Stimulated activated CD8-positive, alpha-beta memory T cell treated with anti-CD3 and anti-CD28 coated beads, Interleukin-2, amount 100 ng/mL, for 48 hours (primary cell): ENCODE results near the gene CD244.
A peak's percentile ranks its signal among the peaks of the same experiment; 100 is the strongest.

ENCODE experiments used
- DNase-seq, 2 donors: peaks; one replicate each; pipeline ENCODE4 v3.0.0-alpha.2; 2020; ENCODE audit warnings: low read depth in 2 of 2

Gene CD244

DNA sequence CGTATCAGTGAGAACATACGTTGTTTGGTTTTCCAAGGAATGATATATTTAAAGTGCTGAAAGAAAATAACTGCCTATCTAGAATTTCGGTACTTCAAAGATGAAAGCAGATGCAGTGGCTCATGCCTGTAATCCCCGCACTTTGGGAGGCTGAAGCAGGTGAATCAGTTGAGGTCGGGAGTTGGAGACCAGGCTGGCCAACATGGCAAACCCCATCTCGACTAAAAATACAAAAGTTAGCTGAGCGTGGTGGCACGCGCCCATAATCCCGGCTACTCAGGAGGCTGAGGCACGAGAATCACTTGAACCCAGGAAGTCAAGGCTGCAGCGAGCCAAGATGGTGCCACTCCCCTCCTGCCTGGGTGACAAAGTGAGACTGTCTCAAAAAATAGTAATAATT lies 16.4 kb downstream of the CD244 start:
- DNase-seq = no peak

DNA sequence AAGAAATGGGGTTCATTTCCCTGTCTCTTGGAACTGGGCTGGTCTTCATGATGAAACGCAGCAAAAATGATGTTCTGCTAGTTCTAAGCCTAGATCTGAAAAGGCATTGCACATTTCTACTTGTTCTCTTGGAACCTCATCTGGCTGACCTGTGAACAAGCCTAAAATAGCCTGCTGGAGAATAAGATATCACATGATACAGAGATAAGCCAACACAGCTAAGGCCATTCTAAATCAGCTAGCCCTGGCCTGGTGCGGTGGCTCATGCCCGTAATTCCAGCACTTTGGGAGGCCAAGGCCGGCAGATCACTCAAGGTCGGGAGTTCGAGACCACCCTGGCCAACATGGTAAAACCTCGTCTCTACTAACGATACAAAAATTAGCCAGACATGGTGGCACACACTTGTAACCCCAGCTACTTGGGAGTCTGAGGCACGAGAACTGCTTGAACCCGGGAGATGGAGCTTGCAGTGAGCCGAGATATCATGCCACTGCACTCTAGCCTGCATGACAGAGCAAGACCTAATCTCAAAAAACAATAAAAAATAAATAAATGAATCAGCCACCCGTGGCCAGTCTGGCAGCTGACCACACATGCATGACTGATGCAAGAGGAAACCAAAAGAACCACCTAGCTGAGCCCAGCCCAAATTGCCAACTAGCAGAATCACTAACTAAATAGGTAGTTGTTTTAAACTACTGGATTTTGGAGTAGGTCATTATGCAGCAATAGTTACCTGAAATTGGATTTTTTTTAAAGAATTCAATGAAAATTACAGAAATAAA lies 18.0 kb downstream of the CD244 start:
- no peak for DNase-seq

DNA sequence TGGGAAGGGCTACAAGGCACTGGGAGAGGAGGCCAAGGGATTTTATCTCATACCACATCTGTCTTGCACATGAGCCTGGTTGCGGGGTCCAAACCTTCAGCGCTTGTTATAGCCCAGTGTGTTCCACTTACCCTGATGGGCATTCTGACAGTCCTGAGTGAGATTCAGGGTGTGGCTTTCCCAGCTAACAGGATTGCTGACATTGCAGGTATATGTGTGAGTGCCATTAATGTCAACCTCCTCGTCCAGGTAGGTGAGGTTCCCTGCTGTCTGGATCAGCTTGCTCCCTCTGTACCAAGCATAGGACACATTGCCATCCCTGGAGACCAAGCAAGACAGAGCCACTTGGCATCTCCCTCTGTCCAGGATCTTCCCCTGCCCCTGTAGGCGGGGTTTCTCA lies 21.6 kb downstream of the CD244 start:
- DNase-seq = no peak

DNA sequence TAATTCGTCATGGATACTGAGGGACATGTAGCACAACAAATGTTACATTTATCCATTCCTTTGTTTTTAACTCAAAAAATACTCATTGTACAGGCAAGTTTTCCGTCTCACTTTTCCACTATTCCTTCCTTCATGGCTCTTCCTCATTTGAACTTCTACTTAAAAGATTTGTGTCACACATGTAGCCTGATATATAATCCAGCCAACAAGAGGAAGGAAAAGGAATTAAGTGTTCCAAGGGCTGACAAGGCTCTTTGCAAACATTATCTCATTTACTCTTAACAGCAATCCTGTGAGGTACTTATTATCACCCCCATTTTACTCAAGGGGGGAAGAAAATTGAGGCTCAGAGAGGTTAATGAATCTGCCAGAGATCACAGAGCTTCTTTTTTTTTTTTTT lies 22.9 kb downstream of the CD244 start:
- DNase-seq = no peak

DNA sequence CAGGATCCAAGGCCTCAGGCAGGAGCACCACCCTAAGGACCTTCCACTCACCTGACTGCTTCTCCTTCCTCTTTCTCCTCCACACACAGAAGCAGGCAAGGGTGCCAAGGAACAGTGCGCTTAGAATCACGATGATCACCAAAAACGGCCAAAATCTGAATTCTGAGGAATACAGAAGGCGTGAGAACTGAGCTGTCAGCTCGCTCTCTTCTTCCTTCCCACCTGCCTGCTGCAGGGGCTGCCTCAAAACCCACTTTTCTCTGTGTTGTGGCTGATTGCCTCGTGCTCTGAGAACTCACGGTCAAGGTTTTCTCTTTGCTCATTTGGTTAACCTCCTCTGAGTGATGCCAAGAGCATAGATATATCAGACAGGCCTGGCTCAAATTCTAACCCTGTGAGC lies 23.8 kb downstream of the CD244 start:
- DNase-seq = no peak

DNA sequence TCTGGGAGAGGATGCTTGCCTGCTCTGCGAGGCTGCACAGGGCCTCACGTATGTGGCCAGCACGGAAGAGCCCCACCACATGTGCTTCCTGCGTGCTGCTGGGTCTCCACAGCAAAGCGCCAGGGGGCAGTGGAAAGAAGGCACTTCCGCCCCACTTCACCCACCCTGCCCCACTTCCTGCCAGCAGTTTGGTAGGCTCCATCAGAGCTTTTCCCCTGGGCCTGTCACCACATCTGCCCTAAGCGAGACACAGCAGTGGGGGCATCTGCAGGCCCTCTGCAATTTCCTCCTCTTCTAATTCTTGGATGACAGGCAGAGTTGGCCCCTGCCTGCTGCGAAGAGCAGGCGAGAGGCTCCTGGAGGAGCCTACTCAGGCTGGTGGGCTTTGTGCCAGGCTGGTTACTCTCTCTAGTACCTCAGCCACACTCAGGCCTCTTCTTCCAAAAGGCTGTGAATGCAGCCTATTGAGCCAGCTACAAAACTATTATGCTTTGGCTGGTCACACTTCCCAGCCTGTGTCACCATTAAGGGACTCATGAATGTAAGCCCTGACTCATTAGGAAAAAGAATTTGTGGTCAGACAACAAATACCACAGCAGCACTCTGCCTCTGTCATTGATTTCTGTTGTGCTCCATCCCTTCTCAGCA lies 25.0 kb downstream of the CD244 start:
- DNase-seq = peak; percentile 64 to 72

DNA sequence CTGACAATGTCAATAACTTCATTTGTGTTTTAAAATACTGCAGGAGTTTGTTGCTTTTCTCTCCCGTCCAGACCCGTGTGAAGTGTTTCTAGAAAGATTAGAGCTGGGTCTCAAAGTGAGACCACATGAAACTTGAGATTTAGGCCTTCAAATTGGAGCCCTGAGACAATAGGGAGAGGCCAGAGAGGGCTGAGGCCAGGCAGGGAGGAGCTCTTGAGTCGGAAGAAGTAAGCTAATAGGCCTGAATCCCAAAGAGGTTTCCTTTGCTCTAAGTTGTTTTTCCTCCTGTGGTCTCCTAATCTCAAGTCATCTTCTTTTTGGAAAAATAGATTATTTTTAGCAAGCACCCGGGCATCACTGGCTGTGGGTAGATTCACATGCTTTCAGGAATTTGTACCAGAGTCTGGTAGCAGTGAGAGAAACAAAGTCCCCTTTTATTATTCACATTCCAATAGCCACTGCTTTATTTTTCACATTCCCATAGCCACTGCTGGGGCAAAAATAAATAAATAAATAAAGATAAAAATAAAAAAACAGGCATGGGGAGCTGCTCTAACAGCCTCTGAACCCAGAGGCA lies 25.6 kb downstream of the CD244 start:
- DNase-seq = no peak

DNA sequence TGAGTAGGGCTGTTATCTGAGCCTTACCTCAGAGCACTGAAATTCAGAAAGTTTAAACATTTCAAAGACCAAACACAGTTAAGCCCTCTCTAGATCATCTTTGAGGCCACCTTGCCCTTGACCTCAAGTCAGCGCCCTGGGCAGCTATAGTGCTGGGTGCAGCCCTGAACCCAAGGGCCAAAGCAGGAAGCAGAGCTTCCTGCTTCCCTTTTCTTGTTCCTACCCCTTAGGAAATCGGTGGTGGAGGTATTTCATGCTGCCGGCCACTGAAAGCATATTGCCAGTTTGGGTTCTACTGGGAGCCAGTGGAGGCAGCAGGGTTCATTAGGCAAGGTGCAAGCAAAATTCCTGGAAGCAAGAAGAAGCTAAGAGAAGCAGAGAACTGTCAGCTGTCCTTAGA lies 26.1 kb downstream of the CD244 start:
- DNase-seq = no peak

DNA sequence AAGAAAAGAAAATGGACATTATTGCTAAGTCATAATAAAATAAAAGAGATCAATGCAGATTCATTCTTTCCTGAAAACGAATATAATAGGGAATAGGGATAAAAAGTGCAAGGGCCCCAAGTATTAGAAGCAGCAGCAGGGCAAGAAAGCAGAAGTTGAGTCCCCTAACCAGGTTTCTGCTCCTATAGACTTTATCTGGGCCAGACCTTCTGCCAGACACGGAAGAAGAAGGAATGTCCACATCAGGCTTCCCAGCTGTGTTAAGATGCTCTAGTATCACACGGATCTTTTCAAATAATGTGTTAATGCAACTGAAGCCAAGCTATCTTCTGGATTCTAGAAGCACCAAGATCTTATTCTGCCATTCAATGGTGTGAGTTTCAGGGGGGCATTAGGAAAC lies 26.9 kb downstream of the CD244 start:
- no peak for DNase-seq

DNA sequence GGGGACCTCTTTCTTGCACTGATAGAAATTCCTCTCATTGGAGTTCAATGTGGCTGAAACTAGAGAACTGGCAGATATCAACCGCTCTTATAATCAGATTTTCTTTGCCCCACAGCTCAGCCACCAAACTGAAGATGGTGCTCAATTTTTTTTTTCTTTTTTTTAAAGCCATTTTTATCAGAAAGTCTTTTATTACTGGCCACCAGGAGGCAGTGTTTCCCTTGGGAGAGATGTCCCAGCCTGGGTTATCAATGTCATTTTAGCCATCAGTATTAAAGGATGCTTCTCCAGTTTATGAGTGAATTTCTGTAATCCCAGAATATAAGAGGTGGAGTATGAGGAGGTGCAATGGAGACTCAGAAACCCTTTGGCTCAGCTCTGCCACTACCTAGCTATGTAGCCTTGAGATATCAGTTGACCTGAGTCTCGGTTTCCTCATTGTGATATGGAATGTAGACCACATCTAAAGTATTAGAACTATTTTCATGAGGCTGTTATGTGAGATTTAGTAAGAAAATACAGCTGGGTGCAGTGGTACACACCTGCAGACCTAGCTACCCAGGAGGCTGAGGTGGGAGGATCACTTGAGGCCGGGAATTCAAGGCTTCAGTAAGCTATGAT lies 27.6 kb downstream of the CD244 start:
- DNase-seq = peak in 1 of 2 donors; percentile 17

DNA sequence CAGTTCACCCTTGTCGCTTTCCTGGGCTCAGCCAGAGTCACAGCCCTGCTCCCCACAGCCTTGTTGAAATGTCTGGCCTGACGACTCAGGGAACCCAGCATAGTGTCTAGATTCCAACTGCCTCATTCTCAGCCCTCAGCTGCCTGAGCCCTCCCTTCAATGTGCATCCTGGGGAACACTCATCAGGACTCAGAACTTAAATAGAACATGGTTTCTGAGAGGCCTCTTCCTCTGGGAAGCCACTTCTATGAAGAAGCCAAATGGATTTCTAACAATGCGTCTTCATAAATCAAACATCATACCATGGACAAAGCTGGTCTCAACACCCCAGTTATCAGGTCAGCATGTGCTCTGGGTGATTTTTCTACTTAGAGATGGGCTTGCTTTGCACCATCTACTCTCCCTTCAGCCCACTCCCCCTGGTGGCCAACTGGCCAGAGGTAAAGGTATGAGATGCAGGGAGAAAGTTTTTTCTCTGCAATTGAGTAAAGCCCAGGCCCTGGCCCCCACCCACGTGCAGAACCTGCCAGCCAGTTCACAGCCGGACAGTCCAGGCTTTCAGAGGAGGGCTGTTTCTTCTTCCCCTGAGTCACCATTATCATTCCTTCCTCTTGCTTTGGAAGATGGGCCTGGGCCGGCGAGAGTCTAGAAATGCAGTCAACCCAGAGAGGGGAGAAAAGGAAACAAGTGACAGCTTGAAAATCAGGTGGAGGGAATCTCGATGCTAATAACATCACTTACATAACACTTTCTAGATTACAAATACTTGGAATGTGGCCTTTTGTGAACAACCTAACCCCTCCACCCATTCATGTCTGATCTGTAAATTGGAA lies 32.1 kb downstream of the CD244 start:
- peak; percentile 57 to 67 for DNase-seq

DNA sequence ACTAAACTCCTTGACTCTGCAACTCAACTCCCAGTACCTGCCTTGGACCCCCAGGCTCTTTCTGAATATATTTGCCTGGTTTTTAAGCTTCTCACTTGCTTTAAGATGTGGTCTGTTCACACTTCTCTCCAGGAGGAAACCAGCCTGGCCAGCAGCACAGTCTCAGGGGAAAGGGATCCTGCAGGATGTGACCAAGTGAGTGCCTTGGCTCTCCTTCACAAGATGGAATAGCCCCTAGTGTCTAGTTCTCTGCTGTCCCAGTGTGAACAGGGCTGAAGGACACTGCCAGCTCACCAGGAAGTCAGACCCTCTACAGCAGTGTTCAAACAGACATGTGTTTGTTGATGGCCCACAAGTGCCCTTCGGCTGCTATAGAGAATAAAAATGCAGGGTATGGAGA lies 32.9 kb downstream of the CD244 start:
- DNase-seq = no peak

DNA sequence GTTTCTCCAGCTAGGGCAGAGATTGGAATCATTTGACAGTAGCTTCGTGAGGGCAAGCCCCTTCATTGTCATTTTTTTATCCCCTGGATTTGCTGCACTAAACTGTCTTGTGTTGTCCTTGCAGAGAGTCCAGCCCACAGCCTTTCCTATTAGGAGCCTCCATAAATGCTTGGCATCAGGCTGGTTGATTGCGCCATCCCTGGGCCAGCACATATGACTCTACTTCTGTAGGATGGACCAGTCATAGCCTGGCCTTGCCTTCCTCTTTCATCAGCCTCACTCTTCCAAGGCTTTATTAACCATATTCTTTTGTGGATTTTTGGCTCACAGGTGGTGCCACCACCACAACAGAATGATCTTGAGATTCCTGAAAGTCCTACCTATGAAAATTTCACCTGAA lies 35.3 kb downstream of the CD244 start:
- no peak for DNase-seq

DNA sequence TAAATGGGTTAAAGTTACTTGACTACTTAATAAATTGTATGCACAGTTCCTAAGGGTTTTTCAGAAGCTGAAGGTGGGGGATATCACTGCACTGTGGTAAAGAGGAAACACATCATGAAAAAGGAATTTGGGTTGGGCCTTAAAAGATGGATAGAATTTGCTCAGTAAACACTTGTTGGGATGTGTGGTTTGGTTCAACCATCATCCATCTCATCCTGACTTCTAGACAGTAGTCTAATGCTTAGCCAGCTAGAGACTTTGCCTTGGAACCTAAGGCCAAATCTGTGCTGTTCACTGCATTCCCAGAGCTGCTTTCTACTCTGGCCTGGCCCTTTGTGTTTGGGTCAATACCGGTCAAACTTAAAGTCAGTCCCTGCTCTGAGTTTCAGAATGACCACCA lies 36.1 kb downstream of the CD244 start:
- no peak for DNase-seq

DNA sequence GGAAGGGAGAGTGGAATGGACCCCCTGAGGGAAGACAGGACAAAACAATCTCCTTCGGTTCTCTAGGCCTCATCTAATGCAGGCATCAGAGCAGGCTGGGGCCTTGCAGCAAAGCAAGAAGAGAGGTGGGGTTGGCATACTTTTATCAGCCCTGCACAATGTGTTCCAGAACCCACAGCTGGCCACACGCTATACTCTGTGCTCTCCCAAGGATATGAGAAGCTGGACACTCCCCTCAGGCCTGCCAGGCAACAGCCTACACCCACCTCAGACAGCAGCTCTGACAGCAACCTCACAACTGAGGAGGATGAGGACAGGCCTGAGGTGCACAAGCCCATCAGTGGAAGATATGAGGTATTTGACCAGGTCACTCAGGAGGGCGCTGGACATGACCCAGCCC lies 39.4 kb downstream of the CD244 start:
- DNase-seq = no peak

DNA sequence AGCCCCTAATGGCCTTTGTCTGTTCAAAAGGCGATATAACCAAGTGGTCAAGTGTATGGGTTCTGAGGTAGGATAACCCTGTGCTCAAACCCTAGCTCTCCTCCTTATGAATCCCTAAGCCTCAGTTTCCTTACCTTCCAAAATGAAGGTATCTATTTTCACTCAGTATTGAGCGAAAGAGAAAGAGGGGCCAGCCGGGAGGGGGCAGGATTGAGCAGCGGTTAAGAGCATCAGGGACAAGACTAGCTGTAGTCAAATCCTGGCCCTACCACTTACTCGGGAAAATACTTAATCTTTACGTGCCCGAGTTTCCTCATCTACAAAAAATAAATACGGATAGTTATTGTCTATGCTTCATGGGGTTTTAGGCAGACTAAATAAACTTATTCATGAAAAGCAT lies 41.1 kb downstream of the CD244 start:
- DNase-seq = no peak

DNA sequence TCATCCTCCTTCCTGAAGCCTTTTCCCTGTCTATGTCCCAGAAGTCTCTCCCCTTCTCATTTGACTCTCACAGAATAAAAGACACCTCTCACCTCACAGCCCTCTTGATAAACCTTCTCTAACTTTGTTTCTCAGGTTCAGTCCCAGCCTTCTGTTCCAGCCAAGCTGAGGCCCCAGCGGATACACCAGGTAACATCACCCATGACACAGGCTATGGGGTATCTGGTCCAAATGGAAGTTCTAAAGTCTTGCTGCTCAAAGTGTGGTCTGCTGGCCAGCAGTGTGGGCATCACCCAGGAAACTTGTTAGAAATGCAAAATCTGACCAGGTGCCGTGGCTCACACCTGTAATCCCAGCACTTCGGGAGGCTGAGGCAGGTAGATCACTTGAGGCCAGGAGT lies 43.5 kb downstream of the CD244 start:
- DNase-seq = no peak

DNA sequence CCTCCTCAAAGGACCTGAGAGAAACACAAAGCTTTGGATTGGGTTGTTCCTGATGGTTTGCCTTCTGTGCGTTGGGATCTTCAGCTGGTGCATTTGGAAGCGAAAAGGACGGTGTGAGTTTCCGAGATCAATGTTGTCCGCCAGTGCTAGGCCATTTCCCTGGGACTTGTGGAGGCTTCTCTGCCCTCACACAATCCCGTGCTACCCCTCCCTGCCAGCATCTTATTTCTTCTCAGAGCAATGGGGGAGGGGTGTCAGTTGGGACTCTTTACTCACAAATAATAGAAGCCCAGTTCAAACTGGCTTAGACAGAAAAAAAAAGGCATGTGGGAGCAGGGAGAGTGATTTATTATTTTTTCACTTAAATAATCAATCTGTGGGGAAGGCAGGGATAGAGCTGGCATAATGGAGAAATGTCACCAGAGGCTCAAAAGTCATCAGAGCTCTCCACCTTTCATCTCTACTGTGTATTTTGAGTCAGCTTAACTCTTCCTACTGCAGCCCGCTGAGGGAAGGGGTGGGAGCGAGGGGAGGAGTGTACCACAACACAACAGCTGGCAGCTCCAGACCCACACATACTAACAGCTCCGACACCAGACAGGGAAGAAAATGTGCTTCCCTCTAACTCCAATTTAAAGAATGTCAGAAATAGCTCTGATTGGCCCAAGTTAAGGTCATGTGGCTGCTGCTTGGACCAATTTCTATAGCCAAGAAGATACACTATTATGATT lies 44.3 kb downstream of the CD244 start:
- no peak for DNase-seq

DNA sequence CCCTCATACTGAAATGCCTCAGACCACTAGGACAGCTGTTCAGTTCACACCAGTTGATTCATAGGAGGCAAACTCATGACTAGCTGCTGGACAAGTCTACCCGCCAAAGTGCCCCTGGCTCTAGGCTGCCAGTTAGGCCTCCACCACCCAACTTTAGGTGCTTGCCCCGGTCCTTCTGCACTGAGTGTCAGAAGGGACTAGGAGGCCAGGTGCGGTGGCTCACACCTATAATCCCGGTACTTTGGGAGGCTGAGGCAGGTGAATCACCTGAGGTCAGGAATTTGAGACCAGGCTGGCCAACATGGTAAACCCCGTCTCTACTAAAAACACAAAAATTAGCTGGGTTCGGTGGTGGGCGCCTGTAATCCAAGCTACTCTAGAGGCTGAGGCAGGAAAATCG lies 47.8 kb downstream of the CD244 start:
- DNase-seq = no peak

DNA sequence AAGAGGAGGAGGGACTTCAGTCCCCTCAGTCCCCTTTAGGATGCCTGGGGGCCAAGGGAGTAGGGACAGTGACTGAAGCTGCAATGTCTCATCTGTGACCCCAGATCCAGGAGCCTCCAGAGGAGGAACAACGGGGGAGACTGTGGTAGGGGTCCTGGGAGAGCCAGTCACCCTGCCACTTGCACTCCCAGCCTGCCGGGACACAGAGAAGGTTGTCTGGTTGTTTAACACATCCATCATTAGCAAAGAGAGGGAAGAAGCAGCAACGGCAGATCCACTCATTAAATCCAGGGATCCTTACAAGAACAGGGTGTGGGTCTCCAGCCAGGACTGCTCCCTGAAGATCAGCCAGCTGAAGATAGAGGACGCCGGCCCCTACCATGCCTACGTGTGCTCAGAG lies 48.4 kb downstream of the CD244 start:
- no peak for DNase-seq

DNA sequence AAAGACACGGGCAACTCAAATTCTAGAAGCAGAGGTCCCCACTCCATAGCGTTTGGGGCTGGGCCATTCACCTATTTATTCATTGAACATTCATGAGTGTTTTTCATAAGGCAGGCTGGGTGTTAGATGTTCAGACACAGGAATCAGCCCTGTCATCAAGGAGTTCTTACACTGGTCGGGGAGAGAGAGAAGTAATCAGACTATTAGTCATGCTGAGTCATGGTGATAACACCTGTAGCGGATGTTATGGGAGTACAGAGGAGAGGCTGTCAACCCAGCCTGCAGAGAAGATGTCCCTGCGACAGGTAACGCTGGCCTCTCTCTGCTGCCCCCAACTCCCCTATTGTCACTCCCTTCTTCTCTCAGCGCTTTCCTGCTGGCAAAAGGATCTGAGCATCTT lies 49.5 kb downstream of the CD244 start:
- DNase-seq = no peak
